HepG2 (cell line): ENCODE results near the gene HIGD1A. TPM values are rescaled to one million over a fixed set of nuclear protein-coding genes. Genes with fewer than 3 reads are reported as not detected.

ENCODE experiments used
- ATAC-seq: fragments of 200-7000 bp; cut with Tn5 transposase; 3 replicates; pipeline ENCODE4 v1.9.1; 2020; ENCODE audit warnings: mild to moderate bottlenecking, moderate library complexity
- BruUV-seq: library from RNA; stranded (reverse); fragments of 400-500 nt; replicated peaks from 2 replicates; lab custom pipeline; 2021; lab: Mats Ljungman, UMichigan
- CTCF ChIA-PET: fragments of 300-600 bp; formaldehyde crosslinking; extraction: SDS; loops from one replicate; lab custom pipeline; 2021; ENCODE audit warnings: low total read pairs, inconsistent platforms, low intra/inter-chr PET ratio; lab: Yijun Ruan, JAX
- POLR2A ChIA-PET: fragments of 350-600 bp; sonication (Branson Sonifier 250); formaldehyde crosslinking; loops from one replicate; lab custom pipeline; 2020; ENCODE audit warnings: antibody characterized with exemption, inconsistent platforms; lab: Yijun Ruan, JAX
- DNase-seq: peaks from one replicate; pipeline ENCODE4 v3.0.0-alpha.2; 2015; ENCODE audit warnings: low spot score
- FAIRE-seq: peaks from 3 replicates; lab custom pipeline; 2011; peaks lifted over from hg19 to GRCh38; lab: Jason Lieb, UNC
- H2AFZ ChIP-seq: one replicate; pipeline ENCODE4 v1.6.1; 2011; ENCODE audit warnings: low read length, inconsistent platforms
- H3K27ac ChIP-seq: fragments of 300-600 bp; 3 replicates; pipeline ENCODE4 v1.8.0; 2011; ENCODE audit warnings: mixed run types, mild to moderate bottlenecking, mixed read lengths, low read length, inconsistent platforms; ENCODE audit not compliant: insufficient read depth; ENCODE audit errors: extremely low read length
- H3K27me3 ChIP-seq, 2 experiments: fragments of 200-600 bp in 1 of 2; 2 replicates in 1 of 2; 3 replicates in 1 of 2; pipeline versions ENCODE4 v1.6.0 to v1.8.0; 2011; ENCODE audit warnings: low read length in 2 of 2, mild to moderate bottlenecking in 2 of 2, moderate library complexity in 2 of 2, inconsistent platforms in 1 of 2; ENCODE audit not compliant: insufficient read depth in 2 of 2, control insufficient read depth in 1 of 2
- H3K36me3 ChIP-seq, 2 experiments: fragments of 200-600 bp in 1 of 2; replicated peaks in 1 of 2; 2 replicates in 1 of 2; 3 replicates in 1 of 2; pipeline versions ENCODE4 v1.5.1 to v1.8.0; 2011; ENCODE audit warnings: low read length in 2 of 2, inconsistent platforms in 1 of 2; ENCODE audit not compliant: insufficient read depth in 2 of 2, control insufficient read depth in 1 of 2
- H3K4me1 ChIP-seq: 2 replicates; pipeline ENCODE4 v1.5.1; 2012; ENCODE audit warnings: low read length, inconsistent platforms; ENCODE audit not compliant: insufficient read depth
- H3K4me2 ChIP-seq: 2 replicates; pipeline ENCODE4 v1.6.0; 2011; ENCODE audit warnings: low read depth, low read length, inconsistent platforms
- H3K4me3 ChIP-seq, 3 experiments: fragments of 200-600 bp in 1 of 3; sonication (generic), shearing (Covaris generic) in 1 of 3; replicated peaks in 1 of 3; 2 replicates each; pipeline ENCODE4 v1.5.1; 2011 to 2016; ENCODE audit warnings: low read length in 3 of 3, inconsistent platforms in 2 of 3, low read depth in 2 of 3, mild to moderate bottlenecking in 2 of 3, control low read depth in 1 of 3, mixed read lengths in 1 of 3; ENCODE audit not compliant: insufficient read depth in 1 of 3
- H3K79me2 ChIP-seq: one replicate; pipeline ENCODE4 v1.6.1; 2011; ENCODE audit warnings: low read length, inconsistent platforms; ENCODE audit not compliant: insufficient read depth
- H3K9ac ChIP-seq: 2 replicates; pipeline ENCODE4 v1.6.0; 2011; ENCODE audit warnings: mild to moderate bottlenecking, low read depth, low read length, inconsistent platforms; ENCODE audit not compliant: insufficient read depth
- H3K9me3 ChIP-seq: 2 replicates; pipeline ENCODE4 v1.5.1; 2012; ENCODE audit warnings: mild to moderate bottlenecking, low read length
- H4K20me1 ChIP-seq: 2 replicates; pipeline ENCODE4 v1.6.0; 2011; ENCODE audit warnings: inconsistent platforms, mild to moderate bottlenecking, low read length, moderate library complexity; ENCODE audit not compliant: insufficient read depth
- ELF3 ChIP-seq: IDR thresholded peaks from 2 replicates; pipeline ENCODE4 v1.6.1; 2016; ENCODE audit warnings: missing genetic modification reagents, missing compliant biosample characterization
- GABPB1 ChIP-seq: IDR thresholded peaks from 2 replicates; pipeline ENCODE4 v1.6.1; 2016; ENCODE audit warnings: mild to moderate bottlenecking, missing genetic modification reagents, moderate library complexity, missing compliant biosample characterization
- HMG20B ChIP-seq: conservative IDR thresholded peaks from 2 replicates; pipeline ENCODE4 v1.6.1; 2016; ENCODE audit warnings: missing genetic modification reagents, missing compliant biosample characterization
- MYNN ChIP-seq: sonication (generic); formaldehyde crosslinking; IDR thresholded peaks from 2 replicates; pipeline ENCODE4 v1.4.0; 2020; ENCODE audit warnings: mild to moderate bottlenecking, low read depth, missing genetic modification reagents
- NFKB2 ChIP-seq: sonication (generic); formaldehyde crosslinking; IDR thresholded peaks from 2 replicates; pipeline ENCODE4 v1.4.0; 2020; ENCODE audit warnings: missing genetic modification reagents, borderline replicate concordance
- PLSCR1 ChIP-seq: sonication (generic); formaldehyde crosslinking; IDR thresholded peaks from 2 replicates; pipeline ENCODE4 v1.5.0; 2020; ENCODE audit warnings: missing genetic modification reagents, mild to moderate bottlenecking, borderline replicate concordance
- POLR2AphosphoS2 ChIP-seq: IDR thresholded peaks from 2 replicates; pipeline ENCODE4 v1.6.1; 2011; ENCODE audit warnings: low read depth, low read length, improper control_type of control experiment
- REPIN1 ChIP-seq: sonication (generic); formaldehyde crosslinking; IDR thresholded peaks from 2 replicates; pipeline ENCODE4 v1.8.0; 2022; ENCODE audit warnings: missing genetic modification reagents, low read depth, mild to moderate bottlenecking, borderline replicate concordance
- ZC3H13 ChIP-seq: sonication (generic); formaldehyde crosslinking; IDR thresholded peaks from 2 replicates; pipeline ENCODE4 v1.8.1; 2023; ENCODE audit warnings: mild to moderate bottlenecking, missing genetic modification reagents, moderate library complexity
- ZFP36L1 ChIP-seq: sonication (generic); formaldehyde crosslinking; IDR thresholded peaks from 2 replicates; pipeline ENCODE4 v1.8.0; 2022; ENCODE audit warnings: mild to moderate bottlenecking, missing genetic modification reagents, moderate library complexity
- ZNF136 ChIP-seq: sonication (generic); formaldehyde crosslinking; IDR thresholded peaks from 2 replicates; pipeline ENCODE4 v1.8.1; 2022; ENCODE audit warnings: low read depth, mild to moderate bottlenecking, moderate library complexity, missing genetic modification reagents
- ZNF318 ChIP-seq: sonication (generic); formaldehyde crosslinking; IDR thresholded peaks from 2 replicates; pipeline ENCODE4 v1.4.0; 2020; ENCODE audit warnings: mild to moderate bottlenecking, missing genetic modification reagents
- ZNF558 ChIP-seq: sonication (generic); formaldehyde crosslinking; IDR thresholded peaks from 2 replicates; pipeline ENCODE4 v1.9.0; 2022; ENCODE audit warnings: mild to moderate bottlenecking, missing genetic modification reagents, borderline replicate concordance
- ZNF746 ChIP-seq: sonication (generic); formaldehyde crosslinking; IDR thresholded peaks from 2 replicates; pipeline ENCODE4 v1.8.0; 2022; ENCODE audit warnings: mild to moderate bottlenecking, missing genetic modification reagents
- ZSCAN29 ChIP-seq: sonication (generic); formaldehyde crosslinking; conservative IDR thresholded peaks from 2 replicates; pipeline ENCODE4 v1.4.0; 2020; ENCODE audit warnings: mild to moderate bottlenecking, missing genetic modification reagents
- WGBS: methylation state at CpG from one replicate; pipeline ENCODE4 v1.1.6; 2017; ENCODE audit warnings: low lambda C conversion rate; 5-methylcytosine and 5-hydroxymethylcytosine counted together
- in situ Hi-C: cut with HindIII; loops from 2 replicates; pipeline ENCODE4 v1.10.0; 2017; ENCODE audit warnings: low pct_unique_long_range_greater_than_20kb; ENCODE audit not compliant: extremely low pct_ligation_motif_present
- intact Hi-C: fragments of 100-400 bp; cut with micrococcal nuclease; formaldehyde crosslinking; loops from one replicate; pipeline ENCODE4 v1.10.0; 2022; ENCODE audit not compliant: unreplicated experiment
- polyA plus RNA-seq, 8 experiments: library from polyadenylated mRNA; depleted of rRNA in 3 of 8; stranded (reverse) in 7 of 8; unstranded in 1 of 8; fragments of >200 nt; fragmentation: Illumina TruSeq in 4 of 8; extraction: Trizol in 4 of 8; gene quantifications; 2 replicates each; pipeline versions ENCODE4 v1.2.1 to v1.2.3, GENCODE V29; 2011 to 2016; ENCODE audit warnings: low read depth in 4 of 8, missing spikeins in 1 of 8, mixed read lengths in 1 of 8; ENCODE audit not compliant: insufficient read depth in 1 of 8
- total RNA-seq, 5 experiments: library from RNA; depleted of rRNA; stranded (reverse); fragments of >200 nt; fragmentation: Illumina TruSeq; extraction: Trizol; gene quantifications; 2 replicates each; pipeline ENCODE4 v1.2.3, GENCODE V29; 2016; ENCODE audit warnings: low read depth in 1 of 5

Gene HIGD1A
- total and polyA plus RNA-seq, 2 of the 13 experiments (the other 11 are each of a cell fraction or from before 2014, with no cell fraction given), result 222 to 253 TPM

GRCh38 chr3:42803414-42804105 lies 730 bp downstream of the HIGD1A start:
- H3K36me3 ChIP-seq, result peaks cover 0 to 10% of the 10 kb centered on the region in 2 experiments; a peak in 1 of 5 replicates
- peak overlapping the region; percentile 92 for H3K4me2 ChIP-seq
- intact Hi-C loops, result loop anchor here (1.0 kb wide), 1 partner anchor 52 kb away; no protein-coding TSS in a partner anchor
- peak overlapping the region; percentile 87 to 98 (median 92) for H3K4me3 ChIP-seq
- peak; percentile 37 for ATAC-seq
- H4K20me1 ChIP-seq, result 0 out of 2 replicates have a peak, but pooled peaks cover 3% of the 10 kb centered on the region
- peaks cover 66% of the 10 kb centered on the region for H3K4me1 ChIP-seq
- no peak overlapping the region for H2AFZ ChIP-seq
- peak overlapping the region; percentile 97 for H3K9ac ChIP-seq
- BruUV-seq, result no TSS peak
- H3K27ac ChIP-seq, result peak overlapping the region; percentile 93
- H3K9me3 ChIP-seq, result no peaks in the 10 kb centered on the region
- no peaks in the 10 kb centered on the region; a peak in 1 of 5 replicates for H3K27me3 ChIP-seq
- peak; percentile 34 for FAIRE-seq
- POLR2A ChIA-PET, result interaction anchor here (0.6 to 5.0 kb wide), 22 partner anchors 9 to 213 kb away, joined by 3 to 105 read pairs (median 8); partner anchors contain the start of genes CYP8B1, NKTR and SS18L2
- WGBS, result 0% methylated on average over 18 of the region's 33 CpGs
- CTCF ChIA-PET, result no interaction called here
- in situ Hi-C loops, result no loop called here
- peak; percentile 33 for DNase-seq
- H3K79me2 ChIP-seq, result peaks cover 48% of the 10 kb centered on the region
- no peak for TF ChIP-seq POLR2AphosphoS2
- TF ChIP-seq NFKB2 (CRISPR knock-in tag), result 0 out of 2 replicates have a peak, but pooled peaks have one; percentile 19
- TF ChIP-seq REPIN1, result peak; percentile 55; the same call in 1 of the 2 replicates
- peak; percentile 4; the same call in 1 of the 2 replicates for TF ChIP-seq ELF3 (CRISPR knock-in tag)
- TF ChIP-seq ZNF558 (CRISPR knock-in tag), result no peak
- TF ChIP-seq ZNF318, result no peak
- no peak for TF ChIP-seq HMG20B
- TF ChIP-seq ZNF136 (CRISPR knock-in tag), result no peak
- TF ChIP-seq ZSCAN29, result 0 out of 2 replicates have a peak, but pooled peaks have one; percentile 59
- TF ChIP-seq ZNF746 (CRISPR knock-in tag), result peak; percentile 25; the same call in 1 of the 2 replicates
- no peak for TF ChIP-seq PLSCR1 (CRISPR knock-in tag)
- no peak for TF ChIP-seq ZFP36L1 (CRISPR knock-in tag)
- no peak for TF ChIP-seq ZC3H13
- peak; percentile 38; the same call in 1 of the 2 replicates for TF ChIP-seq MYNN (CRISPR knock-in tag)
- no peak; the same call in 1 of the 2 replicates for TF ChIP-seq GABPB1 (CRISPR knock-in tag)
